Measurements from ENCODE around the gene PTGES. TPM values are rescaled to one million over a fixed set of nuclear protein-coding genes. Genes with fewer than 3 reads are reported as not detected.
"Not testable (repeated sequence)": the region's sequence is repeated elsewhere in the genome, so short reads cannot be mapped to it uniquely, and the experiment has no call there.

Gene PTGES
- total and polyA plus RNA-seq, 8 donors, result 3.2 to 9.8 (median 6.1) TPM

GRCh38 chr9:129762985-129763926, 10.4 kb upstream of the PTGES start:
- intact Hi-C loops (cut with DNase I), result no loop called here
- TF ChIP-seq CTCF (IDR thresholded peaks at IDR 0.05), result no peak
- peaks cover 7 to 21% of the 10 kb centered on the region in 2 donors for H3K4me1 ChIP-seq
- H3K27ac ChIP-seq, result peak overlapping the region; percentile 77 to 82
- ATAC-seq (peak; percentile 54), DNase-seq (peak in 2 of 4 donors; percentile 67 to 87)
- H3K4me3 ChIP-seq, result no peak overlapping the region
- no peaks in the 10 kb centered on the region for H3K27me3 ChIP-seq
- no peaks in the 10 kb centered on the region for H3K36me3 ChIP-seq
- H3K9me3 ChIP-seq, result no peaks in the 10 kb centered on the region

- H3K36me3 ChIP-seq; H3K4me3 ChIP-seq; H3K27me3 ChIP-seq; H3K9me3 ChIP-seq; intact Hi-C loops (cut with DNase I): not testable (repeated sequence)
- Histone ChIP-seq H3K27ac (peak overlapping the region; percentile 77 to 82), H3K4me1 (peaks cover 7 to 29% of the 10 kb centered on the region in 2 donors)
- DNase-seq (peak in 1 of 4 donors; percentile 49), ATAC-seq (peak; percentile 61)
Measured at GRCh38 chr9:129762370-129762984, 9.6 kb upstream of the PTGES start.

- no peak overlapping the region for H3K4me3 ChIP-seq
- no peaks in the 10 kb centered on the region for H3K36me3 ChIP-seq
- H3K4me1 ChIP-seq, result peaks cover 7 to 34% of the 10 kb centered on the region in 2 donors
- peak; percentile 38 for ATAC-seq
- TF ChIP-seq CTCF (IDR thresholded peaks at IDR 0.05), result no peak
- H3K27ac ChIP-seq, result peak overlapping the region; percentile 44 to 82
- peak in 2 of 4 donors; percentile 62 to 69 for DNase-seq
- intact Hi-C loops (cut with DNase I), result no loop called here
- H3K9me3 ChIP-seq, result no peaks in the 10 kb centered on the region
- H3K27me3 ChIP-seq, result no peaks in the 10 kb centered on the region
Measured at GRCh38 chr9:129761901-129762369, 9.1 kb upstream of the PTGES start.

GRCh38 chr9:129761293-129761900, 8.6 kb upstream of the PTGES start:
- DNase-seq, result peak in 3 of 4 donors; percentile 49 to 95 (median 89)
- peak; percentile 47 for ATAC-seq
- Histone ChIP-seq H3K27ac (peak overlapping the region; percentile 56 to 82), H3K36me3 (no peaks in the 10 kb centered on the region), H3K4me3 (no peak overlapping the region), H3K27me3 (no peaks in the 10 kb centered on the region), H3K4me1 (peaks cover 7 to 38% of the 10 kb centered on the region in 2 donors), H3K9me3 (no peaks in the 10 kb centered on the region)
- TF ChIP-seq CTCF (IDR thresholded peaks at IDR 0.05), result no peak
- intact Hi-C loops (cut with DNase I), result no loop called here

GRCh38 chr9:129760784-129761183, 7.9 kb upstream of the PTGES start:
- Histone ChIP-seq H3K27ac (peak overlapping the region in 1 of 2 donors; percentile 56), H3K4me1 (peaks cover 7 to 38% of the 10 kb centered on the region in 2 donors)
- DNase-seq; intact Hi-C loops (cut with DNase I); ATAC-seq; H3K36me3 ChIP-seq; H3K27me3 ChIP-seq; H3K9me3 ChIP-seq; H3K4me3 ChIP-seq: not testable (repeated sequence)

Data from left lung (tissue), 10 donors.